ENCODE results near the gene GFER. TPM values are rescaled to one million over a fixed set of nuclear protein-coding genes. Genes with fewer than 3 reads are reported as not detected.

The GFER gene
- total and polyA plus RNA-seq, 9 of the 15 experiments (the other 6 are each of a cell fraction or from before 2014, with no cell fraction given) = 4.3 to 53.7 (median 19.8) TPM

DNA sequence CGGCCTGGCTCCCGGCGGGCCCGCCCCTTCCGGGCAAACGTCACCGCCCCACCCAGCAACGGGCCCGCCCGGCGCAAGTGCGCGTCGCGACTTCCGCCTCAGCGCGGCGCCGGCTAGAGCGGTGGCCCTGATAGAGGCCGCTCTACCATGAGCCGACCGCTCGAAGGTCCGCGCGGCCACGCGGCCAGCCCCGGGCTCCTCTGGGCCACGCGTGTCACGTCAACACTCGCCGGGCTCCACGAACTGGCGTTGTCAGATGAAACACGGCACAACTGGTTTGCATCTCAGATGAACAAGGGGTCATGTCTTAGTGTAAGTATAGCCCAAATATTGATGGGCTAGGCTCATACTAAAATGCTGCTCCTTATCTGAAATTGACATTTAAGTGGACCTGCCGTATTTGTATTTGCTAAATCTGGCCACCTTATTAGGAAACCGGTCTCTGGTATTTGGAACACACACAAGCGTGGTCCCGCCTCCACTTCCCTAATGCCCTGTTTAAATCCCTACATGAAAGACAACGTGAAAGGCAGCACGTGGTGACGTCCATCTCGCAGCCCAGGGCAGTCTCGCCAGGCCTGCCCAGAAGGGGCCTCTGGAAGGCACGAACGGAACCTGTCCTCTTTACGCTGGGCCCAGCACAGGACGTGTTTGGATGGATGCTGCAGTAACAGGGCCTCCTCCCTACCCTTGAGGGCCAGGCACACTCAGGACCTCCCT is 26.0 kb downstream of the GFER start, which contains the start of gene ZNF598 (continued):
- TF ChIP-seq, protein P1, sequence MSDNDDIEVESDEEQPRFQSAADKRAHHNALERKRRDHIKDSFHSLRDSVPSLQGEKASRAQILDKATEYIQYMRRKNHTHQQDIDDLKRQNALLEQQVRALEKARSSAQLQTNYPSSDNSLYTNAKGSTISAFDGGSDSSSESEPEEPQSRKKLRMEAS (CRISPR knock-in tag; IDR thresholded peaks at IDR 0.05) = peak; percentile 96
- TF ChIP-seq, protein P2, sequence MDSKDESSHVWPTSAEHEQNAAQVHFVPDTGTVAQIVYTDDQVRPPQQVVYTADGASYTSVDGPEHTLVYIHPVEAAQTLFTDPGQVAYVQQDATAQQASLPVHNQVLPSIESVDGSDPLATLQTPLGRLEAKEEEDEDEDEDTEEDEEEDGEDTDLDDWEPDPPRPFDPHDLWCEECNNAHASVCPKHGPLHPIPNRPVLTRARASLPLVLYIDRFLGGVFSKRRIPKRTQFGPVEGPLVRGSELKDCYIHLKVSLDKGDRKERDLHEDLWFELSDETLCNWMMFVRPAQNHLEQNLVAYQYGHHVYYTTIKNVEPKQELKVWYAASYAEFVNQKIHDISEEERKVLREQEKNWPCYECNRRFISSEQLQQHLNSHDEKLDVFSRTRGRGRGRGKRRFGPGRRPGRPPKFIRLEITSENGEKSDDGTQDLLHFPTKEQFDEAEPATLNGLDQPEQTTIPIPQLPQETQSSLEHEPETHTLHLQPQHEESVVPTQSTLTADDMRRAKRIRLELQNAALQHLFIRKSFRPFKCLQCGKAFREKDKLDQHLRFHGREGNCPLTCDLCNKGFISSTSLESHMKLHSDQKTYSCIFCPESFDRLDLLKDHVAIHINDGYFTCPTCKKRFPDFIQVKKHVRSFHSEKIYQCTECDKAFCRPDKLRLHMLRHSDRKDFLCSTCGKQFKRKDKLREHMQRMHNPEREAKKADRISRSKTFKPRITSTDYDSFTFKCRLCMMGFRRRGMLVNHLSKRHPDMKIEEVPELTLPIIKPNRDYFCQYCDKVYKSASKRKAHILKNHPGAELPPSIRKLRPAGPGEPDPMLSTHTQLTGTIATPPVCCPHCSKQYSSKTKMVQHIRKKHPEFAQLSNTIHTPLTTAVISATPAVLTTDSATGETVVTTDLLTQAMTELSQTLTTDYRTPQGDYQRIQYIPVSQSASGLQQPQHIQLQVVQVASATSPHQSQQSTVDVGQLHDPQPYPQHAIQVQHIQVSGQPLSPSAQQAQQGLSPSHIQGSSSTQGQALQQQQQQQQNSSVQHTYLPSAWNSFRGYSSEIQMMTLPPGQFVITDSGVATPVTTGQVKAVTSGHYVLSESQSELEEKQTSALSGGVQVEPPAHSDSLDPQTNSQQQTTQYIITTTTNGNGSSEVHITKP (IDR thresholded peaks at IDR 0.05; ENCODE audit: partially characterized antibody) = no peak
- TF ChIP-seq, protein P3, sequence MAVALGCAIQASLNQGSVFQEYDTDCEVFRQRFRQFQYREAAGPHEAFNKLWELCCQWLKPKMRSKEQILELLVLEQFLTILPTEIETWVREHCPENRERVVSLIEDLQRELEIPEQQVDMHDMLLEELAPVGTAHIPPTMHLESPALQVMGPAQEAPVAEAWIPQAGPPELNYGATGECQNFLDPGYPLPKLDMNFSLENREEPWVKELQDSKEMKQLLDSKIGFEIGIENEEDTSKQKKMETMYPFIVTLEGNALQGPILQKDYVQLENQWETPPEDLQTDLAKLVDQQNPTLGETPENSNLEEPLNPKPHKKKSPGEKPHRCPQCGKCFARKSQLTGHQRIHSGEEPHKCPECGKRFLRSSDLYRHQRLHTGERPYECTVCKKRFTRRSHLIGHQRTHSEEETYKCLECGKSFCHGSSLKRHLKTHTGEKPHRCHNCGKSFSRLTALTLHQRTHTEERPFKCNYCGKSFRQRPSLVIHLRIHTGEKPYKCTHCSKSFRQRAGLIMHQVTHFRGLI (CRISPR knock-in tag; IDR thresholded peaks at IDR 0.05) = no peak
- TF ChIP-seq, protein P4, sequence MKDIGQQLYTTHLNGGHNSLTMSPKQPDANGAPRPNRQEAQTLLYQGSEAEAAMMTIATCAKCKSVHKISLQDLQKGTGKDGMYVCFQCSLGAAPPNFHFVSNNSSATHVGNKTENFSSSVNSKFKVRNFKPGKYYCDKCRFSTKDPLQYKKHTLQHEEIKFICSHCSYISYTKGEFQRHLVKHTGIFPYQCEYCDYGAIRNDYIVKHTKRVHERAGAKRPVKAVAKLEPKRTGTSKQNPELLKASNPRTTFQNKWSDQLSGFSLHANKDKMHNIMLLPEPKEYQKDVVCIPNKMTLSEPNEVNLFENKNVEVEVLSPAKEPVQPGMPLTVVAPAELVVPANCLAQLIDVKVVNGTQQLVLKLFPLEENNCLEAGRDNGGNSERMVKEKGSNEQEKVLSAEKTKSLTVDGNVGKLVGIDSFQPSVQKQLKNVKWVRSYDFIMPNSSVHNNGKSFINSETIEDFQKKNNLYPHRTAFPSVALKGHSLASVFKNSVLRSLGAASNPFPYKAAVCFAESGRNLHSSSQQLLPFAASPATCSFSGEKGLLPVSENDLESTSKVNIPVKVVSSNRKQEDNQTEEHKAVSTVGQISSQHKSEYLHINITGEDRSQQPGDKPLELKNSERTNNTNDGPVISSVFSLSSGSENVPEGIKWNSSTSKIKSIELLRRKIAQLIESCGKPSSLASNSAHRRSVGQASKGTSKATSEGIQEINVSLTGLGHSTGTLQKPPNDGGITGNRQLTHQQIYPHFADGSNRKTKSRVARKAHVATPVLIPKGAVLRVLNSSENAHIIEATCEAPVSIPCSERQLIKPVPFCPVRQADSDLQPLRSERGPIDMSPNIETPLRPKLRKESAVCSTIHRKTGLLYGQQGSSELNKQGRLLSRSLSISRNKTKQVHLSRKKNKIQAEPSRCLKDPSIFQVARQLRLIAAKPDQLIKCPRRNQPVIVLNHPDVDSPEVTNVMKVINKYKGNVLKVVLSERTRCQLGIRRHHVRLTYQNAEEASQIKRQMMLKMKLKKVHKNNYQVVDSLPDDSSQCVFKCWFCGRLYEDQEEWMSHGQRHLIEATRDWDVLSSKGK (CRISPR knock-in tag; IDR thresholded peaks at IDR 0.05) = no peak
- no peak for TF ChIP-seq ZNF143 (CRISPR knock-in tag; IDR thresholded peaks at IDR 0.05)
- TF ChIP-seq MYBL2 (IDR thresholded peaks at IDR 0.05; ENCODE audit: low read depth) = no peak
- TF ChIP-seq MYBL2 (CRISPR knock-in tag; IDR thresholded peaks at IDR 0.05; ENCODE audit: borderline replicate concordance) = no peak
- TF ChIP-seq E2F3 (CRISPR knock-in tag; IDR thresholded peaks at IDR 0.05) = peak; percentile 37; the same call in 1 of the 2 replicates
- TF ChIP-seq NFATC3 (IDR thresholded peaks at IDR 0.05) = no peak
- TF ChIP-seq EHMT2 (IDR thresholded peaks at IDR 0.05) = no peak
- no peak for TF ChIP-seq ZNF696 (CRISPR knock-in tag; conservative IDR thresholded peaks at IDR 0.05)
- 0 out of 2 replicates have a peak, but pooled peaks have one; percentile 19 for TF ChIP-seq TEAD4 (IDR thresholded peaks at IDR 0.05; ENCODE audit: low read length)
- no peak for TF ChIP-seq TEAD4 (CRISPR knock-in tag; IDR thresholded peaks at IDR 0.05; ENCODE audit: borderline replicate concordance)
- peak in 2 of 3 experiments; percentile 72 to 79 for TF ChIP-seq YY1 (IDR thresholded peaks at IDR 0.05; ENCODE audit: borderline replicate concordance in 1 of 3, control insufficient read depth in 1 of 3, extremely low read depth in 1 of 3, insufficient read depth in 3 of 3, insufficient read length in 1 of 3, insufficient replicate concordance in 2 of 3, low read depth in 1 of 3, low read length in 2 of 3)
